WTC11 (cell line): Measurements from ENCODE around the gene HID1. TPM values are rescaled to one million over a fixed set of nuclear protein-coding genes. Genes with fewer than 3 reads are reported as not detected.

Source experiments
- ATAC-seq: fragments of 200-7000 bp; cut with Tn5 transposase; 2 replicates; pipeline ENCODE4 v1.10.0; 2021; ENCODE audit warnings: mild to moderate bottlenecking, moderate library complexity
- CTCF ChIA-PET: fragments of 300-600 bp; sonication (Branson Sonifier 250); formaldehyde crosslinking; loops from one replicate; lab custom pipeline; 2021; ENCODE audit warnings: antibody characterized with exemption; lab: Charles Lee
- POLR2A ChIA-PET: fragments of 350-600 bp; sonication (Branson Sonifier 250); formaldehyde crosslinking; loops from one replicate; lab custom pipeline; 2021; ENCODE audit warnings: antibody characterized with exemption; lab: Charles Lee
- DNase-seq: peaks from one replicate; pipeline ENCODE4 v3.0.0; 2021; ENCODE audit warnings: low spot score
- H3K27ac Mint-ChIP-seq: 2 replicates; pipeline ENCODE4 v1.8.0; 2021; ENCODE audit warnings: mixed read lengths
- H3K27me3 Mint-ChIP-seq: 2 replicates; pipeline ENCODE4 v1.8.0; 2021; ENCODE audit warnings: low read depth, mild to moderate bottlenecking, moderate library complexity, mixed read lengths
- H3K36me3 Mint-ChIP-seq: 2 replicates; pipeline ENCODE4 v1.8.0; 2021; ENCODE audit warnings: mixed read lengths
- H3K4me1 Mint-ChIP-seq: 2 replicates; pipeline ENCODE4 v1.8.0; 2022; ENCODE audit warnings: mixed read lengths
- H3K4me3 Mint-ChIP-seq: 2 replicates; pipeline ENCODE4 v1.8.0; 2021; ENCODE audit warnings: mild to moderate bottlenecking, moderate library complexity, mixed read lengths
- H3K9me3 Mint-ChIP-seq: 2 replicates; pipeline ENCODE4 v1.8.0; 2021; ENCODE audit warnings: mixed read lengths
- ATF3 ChIP-seq: sonication (generic); formaldehyde crosslinking; conservative IDR thresholded peaks from 2 replicates; pipeline ENCODE4 v1.8.1; 2022; ENCODE audit warnings: mild to moderate bottlenecking, missing genetic modification reagents
- E2F1 ChIP-seq: sonication (generic); formaldehyde crosslinking; IDR thresholded peaks from 2 replicates; pipeline ENCODE4 v1.8.0; 2022; ENCODE audit warnings: mild to moderate bottlenecking, missing genetic modification reagents
- FOXK1 ChIP-seq: sonication (generic); formaldehyde crosslinking; IDR thresholded peaks from 2 replicates; pipeline ENCODE4 v1.8.0; 2022; ENCODE audit warnings: mild to moderate bottlenecking, moderate library complexity, missing genetic modification reagents
- GTF2I ChIP-seq: fragments of 250-450 bp; sonication (Bioruptor Pico); conservative IDR thresholded peaks from 2 replicates; pipeline ENCODE4 v1.4.0; 2021; ENCODE audit warnings: mild to moderate bottlenecking
- IRF1 ChIP-seq: sonication (generic); formaldehyde crosslinking; IDR thresholded peaks from 2 replicates; pipeline ENCODE4 v1.8.0; 2023; ENCODE audit warnings: missing genetic modification reagents
- MAX ChIP-seq: sonication (generic); formaldehyde crosslinking; IDR thresholded peaks from 2 replicates; pipeline ENCODE4 v1.8.0; 2022; ENCODE audit warnings: mild to moderate bottlenecking, missing genetic modification reagents
- MYBL2 ChIP-seq: sonication (generic); formaldehyde crosslinking; IDR thresholded peaks from 2 replicates; pipeline ENCODE4 v1.8.1; 2023; ENCODE audit warnings: mild to moderate bottlenecking, moderate library complexity, missing genetic modification reagents
- PRDM15 ChIP-seq: sonication (generic); formaldehyde crosslinking; IDR thresholded peaks from 2 replicates; pipeline ENCODE4 v1.8.0; 2022; ENCODE audit warnings: missing genetic modification reagents
- SOX15 ChIP-seq: fragments of 250-450 bp; sonication (Bioruptor Pico); IDR thresholded peaks from 2 replicates; pipeline ENCODE4 v1.9.0; 2021; ENCODE audit warnings: mild to moderate bottlenecking
- STAT6 ChIP-seq: sonication (generic); formaldehyde crosslinking; conservative IDR thresholded peaks from 2 replicates; pipeline ENCODE4 v1.8.1; 2023; ENCODE audit warnings: mild to moderate bottlenecking, low read depth, missing genetic modification reagents, moderate library complexity
- ZNF121 ChIP-seq: sonication (generic); formaldehyde crosslinking; IDR thresholded peaks from 2 replicates; pipeline ENCODE4 v1.8.0; 2023; ENCODE audit warnings: missing genetic modification reagents
- ZNF423 ChIP-seq: fragments of 250-450 bp; sonication (Bioruptor Pico); IDR thresholded peaks from 2 replicates; pipeline ENCODE4 v2.1.2; 2022; ENCODE audit warnings: mild to moderate bottlenecking, moderate library complexity
- total RNA-seq: library from RNA; stranded (reverse); gene quantifications from 3 replicates; pipeline ENCODE4 v1.2.3, GENCODE V29; 2021

The HID1 gene
- total RNA-seq, 1 experiment from 2014 or later, result 16.7 TPM

GRCh38 chr17:74952431-74953133 lies 20.0 kb downstream of the HID1 start:
- H3K4me1 Mint-ChIP-seq, result peaks cover 9% of the 10 kb centered on the region
- ATAC-seq, result peak; percentile 13
- no peak for DNase-seq
- TF ChIP-seq STAT6 (CRISPR knock-in tag) (no peak), MAX (CRISPR knock-in tag) (0 out of 2 replicates have a peak, but pooled peaks have one; percentile 25), IRF1 (CRISPR knock-in tag) (no peak), MYBL2 (CRISPR knock-in tag) (no peak), ZNF121 (CRISPR knock-in tag) (no peak), ATF3 (CRISPR knock-in tag) (0 out of 2 replicates have a peak, but pooled peaks have one; percentile 18), SOX15 (CRISPR knock-in tag) (no peak)
- TF ChIP-seq, all 79 proteins: peak for 2
- no peak overlapping the region for H3K27ac Mint-ChIP-seq
- H3K4me3 Mint-ChIP-seq, result peak overlapping the region; percentile 38; the same call in 1 of the 2 replicates
- POLR2A ChIA-PET, result no interaction called here
- CTCF ChIA-PET, result interaction anchor here (0.9 to 2.8 kb wide), 6 partner anchors 8 to 33 kb away, joined by 3 to 17 read pairs (median 4); partner anchors contain the start of genes OTOP2 and USH1G
- peaks cover 9% of the 10 kb centered on the region for H3K27me3 Mint-ChIP-seq
- no peaks in the 10 kb centered on the region for H3K9me3 Mint-ChIP-seq
- no peaks in the 10 kb centered on the region for H3K36me3 Mint-ChIP-seq

GRCh38 chr17:74951680-74952421 lies 20.7 kb downstream of the HID1 start:
- DNase-seq (peak; percentile 84), ATAC-seq (peak; percentile 87)
- H3K9me3 Mint-ChIP-seq, result no peaks in the 10 kb centered on the region
- H3K4me1 Mint-ChIP-seq, result peaks cover 9% of the 10 kb centered on the region
- CTCF ChIA-PET, result interaction anchor here (1.1 to 2.8 kb wide), 4 partner anchors 9 to 29 kb away, joined by 3 to 17 read pairs (median 7); partner anchors contain the start of genes OTOP2 and USH1G
- H3K4me3 Mint-ChIP-seq, result peak overlapping the region; percentile 38; the same call in 1 of the 2 replicates
- H3K36me3 Mint-ChIP-seq, result no peaks in the 10 kb centered on the region
- POLR2A ChIA-PET, result no interaction called here
- TF ChIP-seq ZNF423 (CRISPR knock-in tag), result no peak
- TF ChIP-seq E2F1 (CRISPR knock-in tag), result no peak
- TF ChIP-seq FOXK1 (CRISPR knock-in tag), result 0 out of 2 replicates have a peak, but pooled peaks have one; percentile 12
- peak; percentile 34; the same call in 1 of the 2 replicates for TF ChIP-seq PRDM15
- no peak for TF ChIP-seq GTF2I (CRISPR knock-in tag)
- H3K27ac Mint-ChIP-seq, result no peak overlapping the region
- H3K27me3 Mint-ChIP-seq, result peaks cover 9% of the 10 kb centered on the region
